Measurements from ENCODE around the gene GSTO2. TPM values are rescaled to one million over a fixed set of nuclear protein-coding genes. Genes with fewer than 3 reads are reported as not detected.

Gene GSTO2
- polyA plus RNA-seq, 1 donor = 0.99 TPM

- no peak for DNase-seq (ENCODE audit: low read depth)
Measured at GRCh38 chr10:104279550-104280259, 10.7 kb downstream of the GSTO2 start.

- no peak for DNase-seq (ENCODE audit: low read depth)
Measured at GRCh38 chr10:104281694-104282093, 12.7 kb downstream of the GSTO2 start.

- DNase-seq (ENCODE audit: low read depth) = no peak
Measured at GRCh38 chr10:104284846-104285245, 15.9 kb downstream of the GSTO2 start.

GRCh38 chr10:104286939-104287338 lies 18.0 kb downstream of the GSTO2 start:
- no peak for DNase-seq (ENCODE audit: low read depth)

GRCh38 chr10:104288355-104288754 lies 19.4 kb downstream of the GSTO2 start:
- DNase-seq (ENCODE audit: low read depth) = no peak

GRCh38 chr10:104291439-104291951 lies 22.5 kb downstream of the GSTO2 start:
- peak; percentile 68 for DNase-seq (ENCODE audit: low read depth)

- no peak for DNase-seq (ENCODE audit: low read depth)
Measured at GRCh38 chr10:104293011-104293410, 24.0 kb downstream of the GSTO2 start.

GRCh38 chr10:104293781-104294321 lies 24.9 kb downstream of the GSTO2 start:
- DNase-seq (ENCODE audit: low read depth) = no peak

GRCh38 chr10:104296687-104297436 lies 27.9 kb downstream of the GSTO2 start:
- no peak for DNase-seq (ENCODE audit: low read depth)

GRCh38 chr10:104297697-104298660 lies 29.0 kb downstream of the GSTO2 start:
- no peak for DNase-seq (ENCODE audit: low read depth)

- no peak for DNase-seq (ENCODE audit: low read depth)
Measured at GRCh38 chr10:104299031-104299904, 30.3 kb downstream of the GSTO2 start.

GRCh38 chr10:104300002-104300735 lies 31.2 kb downstream of the GSTO2 start:
- DNase-seq (ENCODE audit: low read depth) = no peak

GRCh38 chr10:104300736-104301292 lies 31.8 kb downstream of the GSTO2 start:
- no peak for DNase-seq (ENCODE audit: low read depth)

GRCh38 chr10:104301907-104302690 lies 33.1 kb downstream of the GSTO2 start:
- DNase-seq (ENCODE audit: low read depth) = no peak

- DNase-seq (ENCODE audit: low read depth) = no peak
Measured at GRCh38 chr10:104303594-104304355, 34.8 kb downstream of the GSTO2 start.

GRCh38 chr10:104304356-104304745 lies 35.4 kb downstream of the GSTO2 start:
- no peak for DNase-seq (ENCODE audit: low read depth)

- no peak for DNase-seq (ENCODE audit: low read depth)
Measured at GRCh38 chr10:104304927-104305326, 35.9 kb downstream of the GSTO2 start.

GRCh38 chr10:104306897-104307296 lies 37.9 kb downstream of the GSTO2 start:
- no peak for DNase-seq (ENCODE audit: low read depth)

Data from forelimb muscle (tissue), 1 donor.